NB4 (cell line): Measurements from ENCODE around the gene THRSP.

ENCODE experiments used
- DNase-seq: peaks from one replicate; pipeline ENCODE4 v3.0.0; 2010; ENCODE audit warnings: low read depth
- H3K4me3 ChIP-seq: one replicate; pipeline ENCODE4 v1.5.1; 2011; ENCODE audit warnings: mild to moderate bottlenecking, low read depth, low read length, moderate library complexity
- MYC ChIP-seq: IDR thresholded peaks from 2 replicates; pipeline ENCODE4 v1.6.1; 2011; ENCODE audit warnings: low read depth, low read length
- POLR2A ChIP-seq: IDR thresholded peaks from 2 replicates; pipeline ENCODE4 v1.6.1; 2011; ENCODE audit warnings: mild to moderate bottlenecking; ENCODE audit not compliant: insufficient read length; ENCODE audit errors: extremely low read depth
- TF ChIP-seq, protein P1 (sequence below): IDR thresholded peaks from one replicate; pipeline ENCODE4 v1.5.1; 2012; ENCODE audit warnings: low read depth, low read length
- TF ChIP-seq, protein P2 (sequence below): IDR thresholded peaks from 2 replicates; pipeline ENCODE4 v1.6.1; 2011; ENCODE audit warnings: low read depth, low read length

Gene THRSP

DNA sequence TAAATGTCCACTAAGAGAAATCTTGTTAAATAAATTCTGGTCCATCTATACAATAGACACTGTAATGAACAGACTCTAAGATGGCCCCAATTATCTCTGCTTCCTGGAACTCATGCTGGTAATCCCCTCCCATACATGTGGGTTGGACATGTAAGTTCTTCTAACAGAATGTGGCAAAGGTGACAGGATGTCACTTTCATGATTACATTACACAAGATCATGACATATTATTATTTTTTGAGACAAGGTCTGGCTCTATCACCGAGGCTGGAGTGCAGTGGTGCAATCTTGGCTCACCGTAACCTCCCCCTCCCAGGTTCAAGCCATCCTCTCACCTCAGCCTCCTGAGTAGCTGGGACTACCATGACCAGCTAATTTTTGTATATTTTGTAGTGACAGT is 30.6 kb downstream of the THRSP start:
- DNase-seq: no peak
- TF ChIP-seq, protein P1, sequence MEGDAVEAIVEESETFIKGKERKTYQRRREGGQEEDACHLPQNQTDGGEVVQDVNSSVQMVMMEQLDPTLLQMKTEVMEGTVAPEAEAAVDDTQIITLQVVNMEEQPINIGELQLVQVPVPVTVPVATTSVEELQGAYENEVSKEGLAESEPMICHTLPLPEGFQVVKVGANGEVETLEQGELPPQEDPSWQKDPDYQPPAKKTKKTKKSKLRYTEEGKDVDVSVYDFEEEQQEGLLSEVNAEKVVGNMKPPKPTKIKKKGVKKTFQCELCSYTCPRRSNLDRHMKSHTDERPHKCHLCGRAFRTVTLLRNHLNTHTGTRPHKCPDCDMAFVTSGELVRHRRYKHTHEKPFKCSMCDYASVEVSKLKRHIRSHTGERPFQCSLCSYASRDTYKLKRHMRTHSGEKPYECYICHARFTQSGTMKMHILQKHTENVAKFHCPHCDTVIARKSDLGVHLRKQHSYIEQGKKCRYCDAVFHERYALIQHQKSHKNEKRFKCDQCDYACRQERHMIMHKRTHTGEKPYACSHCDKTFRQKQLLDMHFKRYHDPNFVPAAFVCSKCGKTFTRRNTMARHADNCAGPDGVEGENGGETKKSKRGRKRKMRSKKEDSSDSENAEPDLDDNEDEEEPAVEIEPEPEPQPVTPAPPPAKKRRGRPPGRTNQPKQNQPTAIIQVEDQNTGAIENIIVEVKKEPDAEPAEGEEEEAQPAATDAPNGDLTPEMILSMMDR: no peak
- TF ChIP-seq, protein P2, sequence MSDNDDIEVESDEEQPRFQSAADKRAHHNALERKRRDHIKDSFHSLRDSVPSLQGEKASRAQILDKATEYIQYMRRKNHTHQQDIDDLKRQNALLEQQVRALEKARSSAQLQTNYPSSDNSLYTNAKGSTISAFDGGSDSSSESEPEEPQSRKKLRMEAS: no peak
- TF ChIP-seq POLR2A: no peak
- no peak for TF ChIP-seq MYC
- H3K4me3 ChIP-seq: no peak overlapping the region

DNA sequence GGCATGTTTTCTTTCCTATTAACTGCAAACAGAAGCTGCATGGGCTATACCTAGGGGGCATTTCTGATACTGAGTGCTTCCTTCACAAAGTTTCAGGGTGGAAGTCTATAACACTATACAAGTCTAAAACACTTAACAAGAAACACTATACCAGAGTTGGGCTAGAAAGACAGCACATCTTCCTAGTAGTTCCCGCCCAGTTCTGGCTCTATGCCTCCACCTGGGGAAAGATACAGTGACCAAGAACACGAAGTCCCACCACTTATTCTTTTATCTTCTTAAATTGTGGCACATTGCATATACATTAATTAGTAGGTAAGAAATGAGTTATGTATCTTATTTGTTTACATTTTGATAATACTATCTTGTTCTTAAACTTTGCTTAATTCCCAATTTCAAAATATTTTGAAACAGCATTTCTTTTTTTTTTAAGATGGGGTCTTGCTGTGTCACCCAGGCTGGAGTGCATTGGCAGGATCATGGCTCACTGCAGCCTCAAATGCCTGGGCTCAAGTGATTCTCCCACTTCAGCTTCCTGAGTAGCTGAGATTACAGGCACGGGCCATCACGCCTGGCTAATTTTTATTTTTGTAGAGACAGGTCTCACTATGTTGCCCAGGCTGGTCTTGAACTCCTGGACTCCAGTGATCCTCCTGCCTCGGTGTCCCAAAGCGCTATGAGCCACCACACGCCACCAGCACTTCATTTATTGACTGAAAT is 34.2 kb downstream of the THRSP start:
- H3K4me3 ChIP-seq: no peak overlapping the region
- TF ChIP-seq POLR2A (no peak), MYC (no peak)
- TF ChIP-seq, protein P1: no peak
- TF ChIP-seq, protein P2: no peak
- no peak for DNase-seq

DNA sequence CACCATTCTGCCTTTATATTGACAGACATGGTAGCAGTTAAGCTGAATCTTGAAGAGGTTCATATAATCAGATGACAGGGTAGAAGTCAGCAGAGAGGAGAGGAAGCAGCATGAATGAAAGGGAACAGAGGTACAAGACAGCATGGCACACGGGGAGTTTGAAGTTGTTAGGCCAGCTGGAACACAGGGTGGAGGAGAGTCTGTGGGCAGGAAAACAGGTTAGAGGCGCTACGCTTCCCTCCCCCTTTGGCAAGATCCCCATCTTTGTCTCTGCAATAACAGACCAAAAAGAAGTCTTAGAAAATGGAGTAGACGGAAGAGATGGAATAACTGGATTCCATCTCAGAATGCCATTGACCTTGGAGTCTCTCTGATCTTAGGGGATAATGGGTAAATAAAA is 36.0 kb downstream of the THRSP start:
- TF ChIP-seq, protein P2: no peak
- TF ChIP-seq MYC (no peak), POLR2A (no peak)
- TF ChIP-seq, protein P1: no peak
- no peak for DNase-seq
- no peak overlapping the region for H3K4me3 ChIP-seq

DNA sequence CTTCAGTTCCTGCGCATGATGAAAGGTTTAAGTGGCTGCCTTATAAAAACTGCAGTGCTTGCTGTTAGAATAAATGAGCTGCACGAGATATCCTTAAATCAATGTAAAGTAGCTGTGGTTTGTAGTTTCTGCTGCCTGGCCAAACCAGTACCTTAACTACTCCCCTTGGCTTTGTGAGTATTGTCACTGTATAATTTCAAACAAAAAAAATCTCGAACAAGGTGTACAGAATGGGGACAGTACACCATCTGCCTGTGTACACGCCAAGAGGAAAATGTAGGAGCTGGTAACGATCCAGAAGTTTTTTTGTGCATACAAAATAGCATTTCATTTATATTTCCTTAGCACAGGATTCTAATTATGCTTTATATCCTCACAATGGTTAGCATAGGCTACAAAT is 36.6 kb downstream of the THRSP start:
- TF ChIP-seq, protein P1: no peak
- no peak for TF ChIP-seq POLR2A
- TF ChIP-seq, protein P2: no peak
- TF ChIP-seq MYC: no peak
- DNase-seq: no peak
- H3K4me3 ChIP-seq: no peak overlapping the region

DNA sequence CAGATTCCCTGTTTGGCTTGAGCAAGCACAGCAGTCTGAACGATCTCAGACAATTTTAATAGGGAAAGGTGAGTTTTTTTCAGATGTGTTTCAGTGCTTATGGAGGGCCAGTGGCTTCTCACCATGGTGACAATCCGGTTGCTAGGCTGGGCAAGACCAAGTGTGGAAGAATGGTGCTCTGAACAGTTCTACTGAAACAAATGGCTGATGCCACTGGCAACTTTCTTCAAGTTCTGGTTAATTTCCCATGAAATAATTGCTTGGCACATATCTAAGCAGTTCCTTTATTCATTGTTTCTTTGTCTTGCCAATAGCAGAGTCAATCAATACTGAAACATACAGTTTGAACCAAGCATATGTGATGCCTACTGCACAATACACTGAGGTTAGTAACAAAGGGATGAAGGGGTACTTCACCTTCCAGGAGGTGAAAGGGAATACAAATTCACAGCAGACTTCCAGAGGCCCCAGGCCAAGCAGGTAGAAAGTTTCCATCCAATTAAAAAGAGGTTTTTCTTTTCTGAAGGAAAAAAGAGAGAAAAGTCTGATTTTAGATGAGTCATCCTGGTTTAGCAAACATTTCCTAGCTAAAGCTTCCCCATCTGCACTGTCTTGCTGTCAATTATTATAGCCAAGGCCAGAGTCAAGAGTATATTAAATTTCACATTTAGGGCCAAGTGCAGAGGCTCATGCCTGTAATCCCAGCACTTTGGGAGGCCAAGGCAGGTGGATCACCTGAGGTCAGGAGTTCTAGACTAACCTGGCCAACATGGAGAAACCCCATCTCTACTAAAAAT is 37.2 kb downstream of the THRSP start:
- TF ChIP-seq, protein P2: no peak
- TF ChIP-seq MYC: no peak
- TF ChIP-seq POLR2A: no peak
- TF ChIP-seq, protein P1: no peak
- no peak for DNase-seq
- no peak overlapping the region for H3K4me3 ChIP-seq
